HG02642 (cell line): ENCODE data around the gene PAXX.

Experiments used
- ATAC-seq: cut with Tn5 transposase; IDR thresholded peaks from one replicate; pipeline ENCODE4 v1.9.1; 2021; ENCODE audit warnings: mild to moderate bottlenecking; ENCODE audit not compliant: unreplicated experiment, poor library complexity

Gene PAXX

GRCh38 chr9:136991993-136992818, at the start of gene PAXX:
TSS of gene PAXX (plus strand) at chr9:136992422. CDS start at chr9:136992444, 22 bp downstream.
- peak; percentile 85 for ATAC-seq

GRCh38 chr9:136942881-136943230, 49.4 kb upstream of the PAXX start:
- no peak for ATAC-seq

- ATAC-seq, result peak; percentile 2
These were observed 48.7 kb upstream of the PAXX start for GRCh38 chr9:136943291-136944211.

GRCh38 chr9:136944212-136944518, 48.1 kb upstream of the PAXX start:
- peak; percentile 44 for ATAC-seq

GRCh38 chr9:136944519-136945332, 47.5 kb upstream of the PAXX start, which contains the start of the genes C8G and FBXW5:
TSS of gene C8G (plus strand) at chr9:136945243. CDS start at chr9:136945321, 78 bp downstream.
TSS of gene FBXW5 (minus strand) at chr9:136944738. CDS start at chr9:136944083, 655 bp downstream.
- peak; percentile 78 for ATAC-seq

- ATAC-seq, result no peak
These were observed 46.6 kb upstream of the PAXX start for GRCh38 chr9:136945333-136946227.

- no peak for ATAC-seq
These were observed 45.8 kb upstream of the PAXX start for GRCh38 chr9:136946228-136947027.

- ATAC-seq, result no peak
These were observed 45.0 kb upstream of the PAXX start for GRCh38 chr9:136947028-136947891.

GRCh38 chr9:136947955-136948510, 44.2 kb upstream of the PAXX start:
- no peak for ATAC-seq

GRCh38 chr9:136949239-136949816, 42.9 kb upstream of the PAXX start:
- no peak for ATAC-seq

- peak; percentile 84 for ATAC-seq
These were observed 42.2 kb upstream of the PAXX start for GRCh38 chr9:136949817-136950655.

- no peak for ATAC-seq
These were observed 41.5 kb upstream of the PAXX start for GRCh38 chr9:136950656-136951276.

- ATAC-seq, result no peak
These were observed 40.5 kb upstream of the PAXX start, which contains the start of gene LCN12 for GRCh38 chr9:136951541-136952320. TSS of gene LCN12 (plus strand) at chr9:136952273. CDS start at chr9:136952328, 55 bp downstream.

- no peak for ATAC-seq
These were observed 39.8 kb upstream of the PAXX start for GRCh38 chr9:136952321-136952850.
